IMR-90 (cell line): ENCODE results near the gene PIP5K1C.

Source experiments
- BHLHE40 ChIP-seq: fragments of 150-350 bp; IDR thresholded peaks from 2 replicates; pipeline ENCODE4 v1.6.1; 2016; ENCODE audit warnings: mild to moderate bottlenecking, low read depth, low read length
- CEBPB ChIP-seq: IDR thresholded peaks from 2 replicates; pipeline ENCODE4 v1.6.1; 2012; ENCODE audit warnings: low read depth, low read length, improper control_type of control experiment
- ELK1 ChIP-seq: fragments of 150-350 bp; IDR thresholded peaks from 2 replicates; pipeline ENCODE4 v1.6.1; 2016; ENCODE audit warnings: low read depth, mild to moderate bottlenecking, low read length, moderate library complexity, borderline replicate concordance
- MAZ ChIP-seq: IDR thresholded peaks from 2 replicates; pipeline ENCODE4 v1.6.1; 2012; ENCODE audit warnings: low read depth, mild to moderate bottlenecking, low read length, improper control_type of control experiment, moderate library complexity, borderline replicate concordance
- NFE2L2 ChIP-seq: fragments of 150-350 bp; IDR thresholded peaks from 2 replicates; pipeline ENCODE4 v1.6.1; 2016; ENCODE audit warnings: low read depth, mild to moderate bottlenecking, low read length
- POLR2A ChIP-seq: IDR thresholded peaks from 2 replicates; pipeline ENCODE4 v1.6.1; 2012; ENCODE audit warnings: mild to moderate bottlenecking, low read depth, low read length
- RFX5 ChIP-seq: IDR thresholded peaks from 2 replicates; pipeline ENCODE4 v1.8.0; 2012; ENCODE audit warnings: low read depth, mild to moderate bottlenecking, low read length, moderate library complexity
- TF ChIP-seq, protein P1 (sequence below): conservative IDR thresholded peaks from 2 replicates; pipeline ENCODE4 v1.5.1; 2012; ENCODE audit warnings: mild to moderate bottlenecking, low read depth, low read length, improper control_type of control experiment

- no peak for TF ChIP-seq CEBPB
- TF ChIP-seq, protein P1, sequence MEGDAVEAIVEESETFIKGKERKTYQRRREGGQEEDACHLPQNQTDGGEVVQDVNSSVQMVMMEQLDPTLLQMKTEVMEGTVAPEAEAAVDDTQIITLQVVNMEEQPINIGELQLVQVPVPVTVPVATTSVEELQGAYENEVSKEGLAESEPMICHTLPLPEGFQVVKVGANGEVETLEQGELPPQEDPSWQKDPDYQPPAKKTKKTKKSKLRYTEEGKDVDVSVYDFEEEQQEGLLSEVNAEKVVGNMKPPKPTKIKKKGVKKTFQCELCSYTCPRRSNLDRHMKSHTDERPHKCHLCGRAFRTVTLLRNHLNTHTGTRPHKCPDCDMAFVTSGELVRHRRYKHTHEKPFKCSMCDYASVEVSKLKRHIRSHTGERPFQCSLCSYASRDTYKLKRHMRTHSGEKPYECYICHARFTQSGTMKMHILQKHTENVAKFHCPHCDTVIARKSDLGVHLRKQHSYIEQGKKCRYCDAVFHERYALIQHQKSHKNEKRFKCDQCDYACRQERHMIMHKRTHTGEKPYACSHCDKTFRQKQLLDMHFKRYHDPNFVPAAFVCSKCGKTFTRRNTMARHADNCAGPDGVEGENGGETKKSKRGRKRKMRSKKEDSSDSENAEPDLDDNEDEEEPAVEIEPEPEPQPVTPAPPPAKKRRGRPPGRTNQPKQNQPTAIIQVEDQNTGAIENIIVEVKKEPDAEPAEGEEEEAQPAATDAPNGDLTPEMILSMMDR: no peak
- no peak for TF ChIP-seq POLR2A
- no peak for TF ChIP-seq RFX5
- no peak for TF ChIP-seq MAZ
- TF ChIP-seq ELK1: no peak
- no peak for TF ChIP-seq BHLHE40
- no peak for TF ChIP-seq NFE2L2
Measured at GRCh38 chr19:3651684-3652083, 48.6 kb downstream of the PIP5K1C start.
